NCI-H146 (cell line): ENCODE measurements around the gene GRM6.

Experiments
- DNase-seq: peaks from one replicate; lab custom pipeline; 2025; lab: John Stamatoyannopoulos, UW

GRM6 gene

GRCh38 chr5:178994580-178995340, at the start of gene GRM6:
GRM6 (minus strand) TSS chr5:178995320; CDS start chr5:178994944, 376 bp downstream.
- no peak for DNase-seq

- DNase-seq: no peak
These were observed 49.6 kb upstream of the GRM6 start for GRCh38 chr5:179044765-179045164.

- no peak for DNase-seq
These were observed 38.0 kb upstream of the GRM6 start for GRCh38 chr5:179033004-179033580.

- peak; percentile 88 for DNase-seq
These were observed 28.5 kb upstream of the GRM6 start, which contains the start of gene ZNF879 for GRCh38 chr5:179023528-179024189. ZNF879 (plus strand) TSS chr5:179023804; CDS start chr5:179025005, 1,201 bp downstream.

GRCh38 chr5:179008667-179009066, 13.5 kb upstream of the GRM6 start:
- no peak for DNase-seq

- no peak for DNase-seq
These were observed 11.4 kb upstream of the GRM6 start for GRCh38 chr5:179006564-179006963.

- no peak for DNase-seq
These were observed 3.3 kb upstream of the GRM6 start for GRCh38 chr5:178998441-178998840.

GRCh38 chr5:178997191-178997590, 2.1 kb upstream of the GRM6 start:
- no peak for DNase-seq

GRCh38 chr5:178996156-178996555, 1.0 kb upstream of the GRM6 start:
- DNase-seq: no peak

GRCh38 chr5:178995341-178995690, 196 bp upstream of the GRM6 start:
- DNase-seq: no peak

- no peak for DNase-seq
These were observed 1.1 kb downstream of the GRM6 start for GRCh38 chr5:178993955-178994579.

GRCh38 chr5:178993236-178993765, 1.8 kb downstream of the GRM6 start:
- DNase-seq: no peak

GRCh38 chr5:178992291-178992895, 2.7 kb downstream of the GRM6 start:
- no peak for DNase-seq

- no peak for DNase-seq
These were observed 3.7 kb downstream of the GRM6 start for GRCh38 chr5:178991190-178992145.

GRCh38 chr5:178990491-178990890, 4.6 kb downstream of the GRM6 start:
- no peak for DNase-seq

- DNase-seq: no peak
These were observed 5.8 kb downstream of the GRM6 start for GRCh38 chr5:178989311-178989710.

GRCh38 chr5:178988436-178989220, 6.5 kb downstream of the GRM6 start:
- DNase-seq: no peak

- no peak for DNase-seq
These were observed 8.7 kb downstream of the GRM6 start for GRCh38 chr5:178986326-178986960.
